Gastroesophageal sphincter (tissue), 4 donors: ENCODE measurements around the gene VAV2. TPM values are rescaled to one million over a fixed set of nuclear protein-coding genes. Genes with fewer than 3 reads are reported as not detected.

Experiments
- ATAC-seq: fragments of 150-250 bp; one replicate; pipeline ENCODE4 v1.9.1; 2016; ENCODE audit warnings: mild to moderate bottlenecking, moderate library complexity
- H3K27ac ChIP-seq, 4 donors: fragments of 200-600 bp; sonication (generic) in 3 of 4; 1 replicate in 3 of 4; 2 replicates in 1 of 4; pipeline ENCODE4 v1.5.1; 2016 to 2019
- H3K27me3 ChIP-seq: fragments of 200-600 bp; sonication (generic); one replicate; pipeline ENCODE4 v1.5.1; 2019
- H3K36me3 ChIP-seq, 2 donors: fragments of 200-600 bp; sonication (generic); one replicate each; pipeline ENCODE4 v1.5.1; 2019; ENCODE audit warnings: control low read depth in 1 of 2
- H3K4me1 ChIP-seq, 3 donors: fragments of 200-600 bp; sonication (generic); 1 replicate in 2 of 3; 2 replicates in 1 of 3; pipeline ENCODE4 v1.5.1; 2016 to 2019; ENCODE audit warnings: control low read depth in 2 of 3
- H3K4me3 ChIP-seq, 2 donors: fragments of 200-600 bp; sonication (generic); one replicate each; pipeline ENCODE4 v1.5.1; 2019; ENCODE audit warnings: mild to moderate bottlenecking in 1 of 2, moderate library complexity in 1 of 2
- H3K9me3 ChIP-seq, 3 donors: fragments of 200-600 bp; sonication (generic); one replicate each; pipeline ENCODE4 v1.5.1; 2017 to 2019; ENCODE audit warnings: control low read depth in 2 of 3
- EP300 ChIP-seq: sonication (generic); formaldehyde crosslinking; IDR thresholded peaks from one replicate; pipeline ENCODE4 v1.6.1; 2017; ENCODE audit warnings: antibody characterized with exemption, mild to moderate bottlenecking
- POLR2A ChIP-seq, 2 donors: fragments of 450-650 bp; IDR thresholded peaks; one replicate each; pipeline ENCODE4 v1.6.1; 2017; ENCODE audit warnings: antibody characterized with exemption in 2 of 2, mild to moderate bottlenecking in 2 of 2, moderate library complexity in 1 of 2
- POLR2AphosphoS5 ChIP-seq: sonication (generic); formaldehyde crosslinking; IDR thresholded peaks from one replicate; pipeline ENCODE4 v1.6.1; 2017; ENCODE audit warnings: antibody characterized with exemption
- WGBS, 2 donors: methylation state at CpG; one replicate each; pipeline ENCODE4 v1.1.5; 2018; ENCODE audit warnings: low coverage in 1 of 2; 5-methylcytosine and 5-hydroxymethylcytosine counted together
- total RNA-seq, 4 donors: library from RNA; depleted of rRNA; stranded (reverse); fragments of >200 nt; gene quantifications; one replicate each; pipeline ENCODE4 v1.1.0, GENCODE V29; 2016
- TF ChIP-seq, protein P1 (sequence below), 4 experiments: fragments of 200-600 bp in 2 of 4; fragments of 450-650 bp in 2 of 4; sonication (generic) in 1 of 4; IDR thresholded peaks; one replicate each; pipeline ENCODE4 v1.5.1; 2017 to 2019; ENCODE audit warnings: antibody characterized with exemption in 4 of 4, mild to moderate bottlenecking in 2 of 4, moderate library complexity in 2 of 4

Gene VAV2
- total RNA-seq, 4 donors from 2014 or later = 7.7 to 16.8 (median 8.9) TPM

DNA sequence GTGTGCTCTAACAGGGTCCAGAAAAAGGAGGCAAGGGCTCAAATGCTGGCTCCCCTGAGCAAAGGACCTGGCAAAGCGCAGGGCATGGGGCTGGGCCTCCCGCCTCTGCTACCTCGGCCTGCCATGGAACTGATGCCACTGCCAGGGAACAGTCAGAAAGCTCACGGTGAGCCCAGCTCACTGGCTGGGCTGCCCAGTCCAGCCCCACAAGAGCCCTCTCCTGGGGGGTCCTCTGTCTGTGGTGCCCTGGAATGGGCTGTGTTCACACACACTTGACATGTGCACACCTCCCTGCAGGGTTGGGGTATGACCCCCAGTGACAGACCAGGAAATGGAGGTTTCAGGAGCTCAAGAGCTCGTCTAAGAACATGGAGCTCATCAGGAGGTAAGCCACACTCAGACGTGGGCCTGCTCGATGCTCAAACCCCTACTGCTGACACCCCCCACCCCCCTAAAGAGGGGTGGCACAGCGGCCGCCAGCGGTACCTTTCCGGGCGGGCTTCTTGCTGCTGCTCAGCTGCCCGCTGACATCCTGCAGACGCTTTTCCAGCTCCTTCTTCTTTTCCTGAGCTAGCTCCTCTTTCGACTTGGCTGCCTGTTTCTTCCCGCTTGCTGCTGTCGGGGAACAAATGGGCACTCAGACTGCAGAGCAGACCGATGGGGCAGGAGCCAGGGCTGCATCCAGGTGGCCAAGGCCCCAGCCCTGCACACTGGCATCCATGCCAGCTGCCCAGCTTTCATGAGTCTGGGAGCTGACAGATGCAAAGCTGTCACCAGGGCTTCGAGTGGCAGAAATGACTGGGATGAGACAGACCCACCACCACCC lies 42.3 kb upstream of the VAV2 start:
- Histone ChIP-seq H3K27me3 (no peaks in the 10 kb centered on the region), H3K9me3 (peaks cover 0 to 13% (median 0%) of the 10 kb centered on the region in 3 donors), H3K4me3 (no peak overlapping the region), H3K27ac (no peak overlapping the region), H3K4me1 (no peaks in the 10 kb centered on the region), H3K36me3 (peaks cover 0 to 98% of the 10 kb centered on the region in 2 donors)
- TF ChIP-seq, protein P1, sequence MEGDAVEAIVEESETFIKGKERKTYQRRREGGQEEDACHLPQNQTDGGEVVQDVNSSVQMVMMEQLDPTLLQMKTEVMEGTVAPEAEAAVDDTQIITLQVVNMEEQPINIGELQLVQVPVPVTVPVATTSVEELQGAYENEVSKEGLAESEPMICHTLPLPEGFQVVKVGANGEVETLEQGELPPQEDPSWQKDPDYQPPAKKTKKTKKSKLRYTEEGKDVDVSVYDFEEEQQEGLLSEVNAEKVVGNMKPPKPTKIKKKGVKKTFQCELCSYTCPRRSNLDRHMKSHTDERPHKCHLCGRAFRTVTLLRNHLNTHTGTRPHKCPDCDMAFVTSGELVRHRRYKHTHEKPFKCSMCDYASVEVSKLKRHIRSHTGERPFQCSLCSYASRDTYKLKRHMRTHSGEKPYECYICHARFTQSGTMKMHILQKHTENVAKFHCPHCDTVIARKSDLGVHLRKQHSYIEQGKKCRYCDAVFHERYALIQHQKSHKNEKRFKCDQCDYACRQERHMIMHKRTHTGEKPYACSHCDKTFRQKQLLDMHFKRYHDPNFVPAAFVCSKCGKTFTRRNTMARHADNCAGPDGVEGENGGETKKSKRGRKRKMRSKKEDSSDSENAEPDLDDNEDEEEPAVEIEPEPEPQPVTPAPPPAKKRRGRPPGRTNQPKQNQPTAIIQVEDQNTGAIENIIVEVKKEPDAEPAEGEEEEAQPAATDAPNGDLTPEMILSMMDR (IDR thresholded peaks at IDR 0.05) = no peak
- TF ChIP-seq POLR2A (IDR thresholded peaks at IDR 0.05) = no peak
- ATAC-seq = no peak
- WGBS, 2 donors = 87% methylated on average over 3 to 6 of the region's 19 CpGs

DNA sequence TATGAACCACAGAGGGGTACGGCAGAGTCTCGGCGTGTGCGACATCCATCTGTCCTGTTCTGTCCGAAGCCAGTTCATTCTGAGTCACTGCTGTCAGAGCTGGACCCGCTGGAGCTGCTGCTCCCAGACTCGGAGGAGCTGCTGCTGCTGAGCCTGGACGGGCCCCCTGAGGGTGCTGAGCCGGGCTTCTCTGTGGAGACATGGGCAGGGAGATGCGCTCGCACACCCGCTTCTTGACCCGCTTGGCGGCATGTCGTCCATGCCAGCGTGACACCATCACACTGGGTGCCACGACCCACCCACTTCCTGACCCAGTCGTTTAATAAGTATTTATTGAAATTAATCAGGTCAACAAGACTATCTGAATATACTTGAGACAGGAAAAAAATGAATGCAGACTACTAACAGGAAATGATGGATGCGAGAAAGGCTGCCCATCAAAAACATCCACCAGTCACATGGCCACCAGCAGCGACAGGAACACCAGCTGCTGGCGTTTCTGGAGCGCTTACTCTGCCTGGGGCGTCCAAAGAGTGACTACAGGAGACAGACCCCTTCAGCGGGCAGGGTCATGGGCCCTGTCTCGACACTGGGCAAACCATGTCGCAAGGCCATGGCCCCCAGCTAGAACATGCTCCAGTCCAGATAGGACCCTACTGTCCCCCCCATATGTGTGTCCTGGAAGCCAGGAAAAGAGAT lies 41.5 kb upstream of the VAV2 start:
- ATAC-seq = no peak
- 92% methylated on average over 9 to 12 of the region's 26 CpGs for WGBS, 2 donors

DNA sequence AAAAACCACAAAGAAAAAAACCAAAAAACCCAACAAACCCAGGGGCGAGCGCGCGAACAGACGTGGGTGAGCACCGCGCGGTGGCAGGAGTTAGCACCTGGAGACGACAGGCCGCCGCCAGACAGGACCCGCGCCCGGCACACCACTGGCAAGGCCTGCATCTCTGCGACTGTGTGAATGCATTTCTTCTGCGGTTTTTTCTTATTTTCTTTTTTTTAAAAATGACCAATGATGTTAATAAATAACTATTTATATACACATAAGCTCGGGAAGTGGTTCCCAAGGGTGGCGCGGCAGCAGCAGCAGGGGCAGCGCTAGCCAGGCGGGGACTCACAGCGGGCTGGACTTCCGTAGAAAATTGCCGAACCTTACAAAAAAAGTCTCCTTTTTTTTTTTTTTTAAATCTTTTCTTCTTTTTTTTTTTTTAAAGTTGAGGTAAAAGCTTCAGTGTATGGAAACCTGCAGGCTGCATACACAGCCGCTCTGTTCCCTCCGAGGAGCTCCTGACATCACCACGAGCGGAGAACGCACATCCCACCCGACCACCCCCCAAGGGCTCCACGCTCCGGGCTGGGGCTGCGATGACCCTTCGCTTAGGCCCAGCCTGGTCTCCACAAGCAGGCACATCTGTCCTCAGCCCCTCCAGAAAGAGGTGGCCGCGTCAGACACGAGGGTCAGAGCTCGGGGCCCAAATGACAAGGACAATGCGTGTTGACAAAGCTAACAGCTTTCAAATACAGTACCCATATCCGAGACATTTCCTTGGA lies 40.5 kb upstream of the VAV2 start:
- 85 to 91% methylated on average over 13 to 28 of the region's 40 CpGs for WGBS, 2 donors
- H3K27ac ChIP-seq = no peak overlapping the region
- H3K27me3 ChIP-seq = no peaks in the 10 kb centered on the region
- peaks cover 0 to 98% of the 10 kb centered on the region in 2 donors for H3K36me3 ChIP-seq
- no peak for ATAC-seq
- TF ChIP-seq, protein P1 (IDR thresholded peaks at IDR 0.05) = no peak
- TF ChIP-seq EP300 (no peak), POLR2AphosphoS5 (no peak), POLR2A (IDR thresholded peaks at IDR 0.05) (no peak)
- no peak overlapping the region for H3K4me3 ChIP-seq
- no peaks in the 10 kb centered on the region for H3K4me1 ChIP-seq
- peaks cover 0 to 5% (median 0%) of the 10 kb centered on the region in 3 donors for H3K9me3 ChIP-seq

More for the DNA sequence above, 41.5 kb upstream of the VAV2 start:
- no peaks in the 10 kb centered on the region for H3K27me3 ChIP-seq
- H3K27ac ChIP-seq = no peak overlapping the region
- H3K4me3 ChIP-seq = no peak overlapping the region
- peaks cover 0 to 13% (median 0%) of the 10 kb centered on the region in 3 donors for H3K9me3 ChIP-seq
- no peaks in the 10 kb centered on the region for H3K4me1 ChIP-seq
- H3K36me3 ChIP-seq = peaks cover 0 to 98% of the 10 kb centered on the region in 2 donors
- TF ChIP-seq, protein P1 (IDR thresholded peaks at IDR 0.05) = no peak
- TF ChIP-seq POLR2AphosphoS5 = no peak
- no peak for TF ChIP-seq POLR2A (IDR thresholded peaks at IDR 0.05)
- no peak for TF ChIP-seq EP300

DNA sequence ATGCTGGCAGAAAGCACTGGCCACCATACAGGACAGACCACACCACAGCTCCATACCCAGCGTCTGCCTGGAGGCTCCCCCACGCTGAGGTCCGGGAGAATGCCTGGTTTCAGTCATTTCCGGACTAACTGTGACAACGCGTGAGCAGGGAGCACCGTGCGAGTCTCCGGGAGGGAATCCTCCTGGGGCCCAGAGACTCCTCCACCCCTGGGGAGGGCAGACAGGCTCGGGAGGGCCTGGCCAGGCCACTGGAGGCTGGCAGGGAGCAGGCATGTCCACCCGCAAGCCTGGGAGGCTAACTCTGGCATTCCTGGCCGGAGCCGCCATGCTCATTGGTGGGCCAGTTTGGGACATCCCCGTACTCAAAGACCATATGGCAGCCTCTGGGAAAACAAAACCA lies 39.7 kb upstream of the VAV2 start:
- no peak for ATAC-seq
- H3K27me3 ChIP-seq = no peaks in the 10 kb centered on the region
- TF ChIP-seq, protein P1 (IDR thresholded peaks at IDR 0.05) = no peak
- TF ChIP-seq POLR2A (IDR thresholded peaks at IDR 0.05) (no peak), POLR2AphosphoS5 (no peak), EP300 (no peak)
- H3K36me3 ChIP-seq = peaks cover 0 to 98% of the 10 kb centered on the region in 2 donors
- no peak overlapping the region for H3K4me3 ChIP-seq
- WGBS, 2 donors = 69 to 100% methylated on average over 1 to 3 of the region's 14 CpGs
- H3K27ac ChIP-seq = no peak overlapping the region
- H3K9me3 ChIP-seq = no peaks in the 10 kb centered on the region
- H3K4me1 ChIP-seq = peaks cover 0 to under 1% (median 0%) of the 10 kb centered on the region in 3 donors
